NCI-H524 (cell line): ENCODE measurements around the gene BLOC1S5.
"Not testable (repeated sequence)": the region's sequence is repeated elsewhere in the genome, so short reads cannot be mapped to it uniquely, and the experiment has no call there.

Experiments used
- DNase-seq, 2 experiments: peaks; one replicate each; lab custom pipeline; 2025; lab: John Stamatoyannopoulos, UW

The BLOC1S5 gene

GRCh38 chr6:8043221-8043620 lies 21.0 kb downstream of the BLOC1S5 start:
- no peak for DNase-seq

GRCh38 chr6:8041913-8042583 lies 22.1 kb downstream of the BLOC1S5 start:
- no peak for DNase-seq

- DNase-seq, result not testable (repeated sequence)
Measured at GRCh38 chr6:8034107-8034506, 30.1 kb downstream of the BLOC1S5 start.

- no peak for DNase-seq
Measured at GRCh38 chr6:8030920-8031319, 33.3 kb downstream of the BLOC1S5 start.

- DNase-seq, result peak; percentile 4 to 40
Measured at GRCh38 chr6:8029243-8029870, 34.8 kb downstream of the BLOC1S5 start.

- no peak for DNase-seq
Measured at GRCh38 chr6:8027965-8028651, 36.1 kb downstream of the BLOC1S5 start.

GRCh38 chr6:8026800-8027199 lies 37.4 kb downstream of the BLOC1S5 start:
- DNase-seq, result no peak

GRCh38 chr6:8025191-8025590 lies 39.0 kb downstream of the BLOC1S5 start:
- no peak for DNase-seq

GRCh38 chr6:8023638-8024037 lies 40.6 kb downstream of the BLOC1S5 start:
- no peak for DNase-seq

- no peak for DNase-seq
Measured at GRCh38 chr6:8020083-8020482, 44.1 kb downstream of the BLOC1S5 start.

GRCh38 chr6:8017705-8018104 lies 46.5 kb downstream of the BLOC1S5 start:
- no peak for DNase-seq

GRCh38 chr6:8017276-8017701 lies 46.9 kb downstream of the BLOC1S5 start:
- no peak for DNase-seq

GRCh38 chr6:8014947-8015346 lies 49.2 kb downstream of the BLOC1S5 start:
- peak in 1 of 2 experiments; percentile 3 for DNase-seq

GRCh38 chr6:8013763-8014162 lies 50.4 kb downstream of the BLOC1S5 start:
- DNase-seq, result no peak

GRCh38 chr6:8006208-8006607 lies 58.0 kb downstream of the BLOC1S5 start:
- DNase-seq, result peak in 1 of 2 experiments; percentile 30

- DNase-seq, result no peak
Measured at GRCh38 chr6:8005136-8005535, 59.1 kb downstream of the BLOC1S5 start.

GRCh38 chr6:8000636-8001035 lies 63.6 kb downstream of the BLOC1S5 start:
- no peak for DNase-seq

- no peak for DNase-seq
Measured at GRCh38 chr6:8000188-8000596, 64.0 kb downstream of the BLOC1S5 start.

- DNase-seq, result no peak
Measured at GRCh38 chr6:7999201-7999600, 65.0 kb downstream of the BLOC1S5 start.

GRCh38 chr6:7998103-7998725 lies 66.0 kb downstream of the BLOC1S5 start:
- DNase-seq, result no peak

GRCh38 chr6:7997286-7997685 lies 66.9 kb downstream of the BLOC1S5 start:
- peak in 1 of 2 experiments; percentile 30 for DNase-seq

GRCh38 chr6:7996538-7997111 lies 67.6 kb downstream of the BLOC1S5 start:
- peak; percentile 11 to 45 for DNase-seq
